ENCODE data around the gene PREPL. TPM values are rescaled to one million over a fixed set of nuclear protein-coding genes. Genes with fewer than 3 reads are reported as not detected.

Gene PREPL
- total and polyA plus RNA-seq, 2 of the 13 experiments (the other 11 are each of a cell fraction or from before 2014, with no cell fraction given), result 19.7 to 34.3 TPM

DNA sequence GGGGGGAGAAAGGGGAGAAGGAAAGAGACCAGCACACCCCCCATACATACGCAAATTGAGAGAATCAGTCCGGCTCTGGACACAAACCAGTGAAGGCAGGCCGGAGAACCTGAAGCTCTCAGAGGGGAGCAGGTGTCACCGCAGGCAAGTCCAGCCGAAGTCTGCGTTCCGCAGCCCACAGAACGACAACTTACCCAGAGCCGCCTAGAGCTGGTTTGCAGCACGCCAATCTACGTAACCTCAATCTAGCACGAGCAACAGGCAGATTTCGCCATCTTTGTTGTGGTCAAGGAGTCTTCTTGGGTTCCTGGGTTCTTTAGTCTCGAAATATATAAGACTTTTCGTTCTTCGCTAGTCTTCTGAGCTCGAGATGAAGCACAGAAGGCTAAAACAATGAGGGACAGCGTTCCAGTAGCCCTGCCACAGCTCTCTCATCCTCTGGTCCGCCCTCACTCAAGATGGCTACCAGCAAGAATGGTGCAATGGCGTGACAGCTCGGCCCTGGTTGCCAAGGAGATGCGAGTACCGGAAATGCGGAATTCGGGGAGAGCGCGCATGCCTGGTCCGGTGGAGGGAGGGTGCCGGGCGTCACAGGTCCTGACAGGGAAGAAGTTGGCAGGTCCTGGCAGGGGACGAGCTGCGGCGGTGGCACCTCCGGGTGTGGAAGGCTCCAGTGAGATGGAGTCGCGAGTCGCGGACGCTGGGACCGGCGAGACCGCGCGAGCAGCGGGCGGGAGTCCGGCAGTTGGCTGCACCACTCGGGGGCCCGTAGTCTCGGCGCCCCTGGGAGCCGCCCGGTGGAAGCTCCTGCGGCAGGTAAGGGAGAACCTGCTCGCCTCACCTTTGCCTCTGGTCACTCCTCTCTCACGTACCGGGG lies at the start of gene PREPL, which contains the start of gene CAMKMT (continued):
- TF ChIP-seq NFAT5 (CRISPR knock-in tag; IDR thresholded peaks at IDR 0.05), result peak; percentile 88
- TF ChIP-seq, protein P1, sequence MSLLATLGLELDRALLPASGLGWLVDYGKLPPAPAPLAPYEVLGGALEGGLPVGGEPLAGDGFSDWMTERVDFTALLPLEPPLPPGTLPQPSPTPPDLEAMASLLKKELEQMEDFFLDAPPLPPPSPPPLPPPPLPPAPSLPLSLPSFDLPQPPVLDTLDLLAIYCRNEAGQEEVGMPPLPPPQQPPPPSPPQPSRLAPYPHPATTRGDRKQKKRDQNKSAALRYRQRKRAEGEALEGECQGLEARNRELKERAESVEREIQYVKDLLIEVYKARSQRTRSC (CRISPR knock-in tag; IDR thresholded peaks at IDR 0.05; ENCODE audit: low read depth), result no peak
- no peak; the same call in 1 of the 2 replicates for TF ChIP-seq ZSCAN30 (CRISPR knock-in tag; IDR thresholded peaks at IDR 0.05)
- peak; percentile 98 for TF ChIP-seq NAIF1 (CRISPR knock-in tag; IDR thresholded peaks at IDR 0.05; ENCODE audit: borderline replicate concordance)
- TF ChIP-seq ZNF570 (CRISPR knock-in tag; IDR thresholded peaks at IDR 0.05; ENCODE audit: borderline replicate concordance), result no peak
- TF ChIP-seq, protein P2, sequence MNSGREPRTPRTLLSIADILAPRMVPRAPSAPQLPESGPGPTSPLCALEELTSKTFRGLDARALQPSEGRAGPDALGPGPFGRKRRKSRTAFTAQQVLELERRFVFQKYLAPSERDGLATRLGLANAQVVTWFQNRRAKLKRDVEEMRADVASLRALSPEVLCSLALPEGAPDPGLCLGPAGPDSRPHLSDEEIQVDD (CRISPR knock-in tag; IDR thresholded peaks at IDR 0.05; ENCODE audit: borderline replicate concordance), result 0 out of 2 replicates have a peak, but pooled peaks have one; percentile 33
- peak; percentile 61 for TF ChIP-seq SRSF1 (optimal IDR thresholded peaks at IDR 0.05; ENCODE audit: low read depth, low read length)
- TF ChIP-seq, protein P3, sequence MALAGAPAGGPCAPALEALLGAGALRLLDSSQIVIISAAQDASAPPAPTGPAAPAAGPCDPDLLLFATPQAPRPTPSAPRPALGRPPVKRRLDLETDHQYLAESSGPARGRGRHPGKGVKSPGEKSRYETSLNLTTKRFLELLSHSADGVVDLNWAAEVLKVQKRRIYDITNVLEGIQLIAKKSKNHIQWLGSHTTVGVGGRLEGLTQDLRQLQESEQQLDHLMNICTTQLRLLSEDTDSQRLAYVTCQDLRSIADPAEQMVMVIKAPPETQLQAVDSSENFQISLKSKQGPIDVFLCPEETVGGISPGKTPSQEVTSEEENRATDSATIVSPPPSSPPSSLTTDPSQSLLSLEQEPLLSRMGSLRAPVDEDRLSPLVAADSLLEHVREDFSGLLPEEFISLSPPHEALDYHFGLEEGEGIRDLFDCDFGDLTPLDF (CRISPR knock-in tag; IDR thresholded peaks at IDR 0.05), result no peak
- TF ChIP-seq ELF3 (CRISPR knock-in tag; IDR thresholded peaks at IDR 0.05), result peak; percentile 84
- TF ChIP-seq TMF1 (CRISPR knock-in tag; IDR thresholded peaks at IDR 0.05; ENCODE audit: low read depth), result no peak
- TF ChIP-seq ZNF562 (CRISPR knock-in tag; IDR thresholded peaks at IDR 0.05; ENCODE audit: borderline replicate concordance), result no peak
- TF ChIP-seq ELF4 (CRISPR knock-in tag; IDR thresholded peaks at IDR 0.05; ENCODE audit: borderline replicate concordance), result peak; percentile 95; the same call in 1 of the 2 replicates
- no peak for TF ChIP-seq ZNF296 (CRISPR knock-in tag; conservative IDR thresholded peaks at IDR 0.05)
- TF ChIP-seq NKX3-1 (CRISPR knock-in tag; IDR thresholded peaks at IDR 0.05), result peak; percentile 50
- TF ChIP-seq ZNF138 (CRISPR knock-in tag; IDR thresholded peaks at IDR 0.05; ENCODE audit: low read depth), result peak; percentile 41; the same call in 1 of the 2 replicates
- 0 out of 2 replicates have a peak, but pooled peaks have one; percentile 65 for TF ChIP-seq ARNTL (CRISPR knock-in tag; IDR thresholded peaks at IDR 0.05)
- TF ChIP-seq ZNF552 (CRISPR knock-in tag; IDR thresholded peaks at IDR 0.05; ENCODE audit: borderline replicate concordance), result peak; percentile 77; the same call in 1 of the 2 replicates
- no peak for TF ChIP-seq RNF2 (conservative IDR thresholded peaks at IDR 0.05; ENCODE audit: low read depth)
- TF ChIP-seq ZMYM2 (CRISPR knock-in tag; IDR thresholded peaks at IDR 0.05), result 0 out of 2 replicates have a peak, but pooled peaks have one; percentile 25
- TF ChIP-seq ZNF720 (CRISPR knock-in tag; IDR thresholded peaks at IDR 0.05), result no peak
- TF ChIP-seq ZNF24 (IDR thresholded peaks at IDR 0.05), result no peak
